AG04449 (cell line): Measurements from ENCODE around the gene CD4.

ENCODE experiments used
- CTCF ChIA-PET: fragments of 350-600 bp; formaldehyde crosslinking; extraction: SDS; loops from one replicate; lab custom pipeline; 2021; ENCODE audit warnings: antibody characterized with exemption; lab: Yijun Ruan, JAX
- POLR2A ChIA-PET: fragments of 400-600, 350-600 bp; formaldehyde crosslinking; extraction: SDS; loops from one replicate; lab custom pipeline; 2020; ENCODE audit warnings: antibody characterized with exemption, inconsistent platforms; lab: Yijun Ruan, JAX
- DNase-seq: peaks from one replicate; pipeline ENCODE4 v3.0.0-alpha.2; 2010; ENCODE audit warnings: low read depth, low spot score
- H3K4me3 ChIP-seq: 2 replicates; pipeline ENCODE4 v1.5.1; 2011; ENCODE audit warnings: low read depth, mild to moderate bottlenecking, control low read depth, low read length
- CTCF ChIP-seq: IDR thresholded peaks from one replicate; pipeline ENCODE4 v1.5.1; 2011; ENCODE audit warnings: mild to moderate bottlenecking, moderate library complexity, low read length, control low read depth, inconsistent platforms; ENCODE audit not compliant: insufficient read depth; ENCODE audit errors: missing control alignments

Gene CD4

GRCh38 chr12:6791931-6792520, 2.7 kb downstream of the CD4 start:
- no peak overlapping the region for H3K4me3 ChIP-seq
- ChIA-PET POLR2A (interaction anchor here (1.0 to 1.9 kb wide), 3 partner anchors 26 to 39 kb away, joined by 3 to 6 read pairs (median 4); partner anchors contain the start of genes MLF2, P3H3 and PTMS), CTCF (interaction anchor here (0.7 to 2.3 kb wide), 11 partner anchors 9 to 58 kb away, joined by 3 to 14 read pairs (median 4); partner anchors contain the start of genes MLF2 and PTMS)
- no peak for DNase-seq
- no peak for TF ChIP-seq CTCF

- POLR2A ChIA-PET, result interaction anchor here (1.0 to 1.9 kb wide), 3 partner anchors 27 to 40 kb away, joined by 3 to 6 read pairs (median 4); partner anchors contain the start of genes MLF2, P3H3 and PTMS
Observed at GRCh38 chr12:6792522-6793201, 3.3 kb downstream of the CD4 start.

GRCh38 chr12:6795088-6795487, 5.8 kb downstream of the CD4 start:
- POLR2A ChIA-PET, result no interaction called here
- CTCF ChIA-PET, result interaction anchor here (1.2 to 2.9 kb wide), 3 partner anchors 15 to 42 kb away, joined by 3 to 12 read pairs (median 5); partner anchors contain the start of genes MLF2 and PTMS
- DNase-seq, result no peak
- no peak for TF ChIP-seq CTCF
- no peak overlapping the region for H3K4me3 ChIP-seq

More at GRCh38 chr12:6792522-6793201, 3.3 kb downstream of the CD4 start:
- TF ChIP-seq CTCF, result no peak
- peak overlapping the region; percentile 6; the same call in 1 of the 2 replicates for H3K4me3 ChIP-seq
- CTCF ChIA-PET, result interaction anchor here (0.7 to 2.3 kb wide), 13 partner anchors 9 to 58 kb away, joined by 3 to 14 read pairs (median 4); partner anchors contain the start of genes MLF2 and PTMS
- DNase-seq, result no peak

- TF ChIP-seq CTCF, result no peak
- CTCF ChIA-PET, result interaction anchor here (1.2 to 2.9 kb wide), 5 partner anchors 14 to 43 kb away, joined by 3 to 12 read pairs (median 4); partner anchors contain the start of genes MLF2 and PTMS
- POLR2A ChIA-PET, result no interaction called here
- DNase-seq, result no peak
- no peak overlapping the region for H3K4me3 ChIP-seq
Observed at GRCh38 chr12:6796576-6796975, 7.2 kb downstream of the CD4 start.

GRCh38 chr12:6799147-6799546, 9.8 kb downstream of the CD4 start:
- no peak for TF ChIP-seq CTCF
- ChIA-PET POLR2A (no interaction called here), CTCF (no interaction called here)
- DNase-seq, result no peak
- no peak overlapping the region for H3K4me3 ChIP-seq

GRCh38 chr12:6807170-6807569, 17.8 kb downstream of the CD4 start:
- no peak for TF ChIP-seq CTCF
- no peak for DNase-seq
- POLR2A ChIA-PET, result no interaction called here
- CTCF ChIA-PET, result interaction anchor here (0.7 to 3.3 kb wide), 3 partner anchors 29 to 151 kb away, joined by 3 to 19 read pairs (median 3); partner anchors contain the start of gene MLF2
- no peak overlapping the region for H3K4me3 ChIP-seq
